Osteocyte (in vitro differentiated cells): Measurements from ENCODE around the gene ADAM8. TPM values are rescaled to one million over a fixed set of nuclear protein-coding genes. Genes with fewer than 3 reads are reported as not detected.

Experiments
- DNase-seq: peaks from one replicate; pipeline ENCODE4 v3.0.0; 2021; ENCODE audit warnings: mixed read lengths; ENCODE audit not compliant: unreplicated experiment; ENCODE audit errors: extremely low spot score
- H3K27ac Mint-ChIP-seq: one replicate; pipeline ENCODE4 v1.8.0; 2021; ENCODE audit warnings: mild to moderate bottlenecking, mixed read lengths; ENCODE audit not compliant: unreplicated experiment
- H3K27me3 Mint-ChIP-seq: one replicate; pipeline ENCODE4 v1.8.0; 2021; ENCODE audit warnings: mixed read lengths; ENCODE audit not compliant: unreplicated experiment
- H3K36me3 Mint-ChIP-seq: one replicate; pipeline ENCODE4 v1.8.0; 2021; ENCODE audit warnings: mixed read lengths; ENCODE audit not compliant: unreplicated experiment
- H3K4me1 Mint-ChIP-seq: one replicate; pipeline ENCODE4 v1.8.0; 2021; ENCODE audit warnings: mixed read lengths; ENCODE audit not compliant: unreplicated experiment
- H3K4me3 Mint-ChIP-seq: one replicate; pipeline ENCODE4 v1.8.0; 2021; ENCODE audit warnings: mild to moderate bottlenecking, moderate library complexity, mixed read lengths; ENCODE audit not compliant: unreplicated experiment
- H3K9me3 Mint-ChIP-seq: one replicate; pipeline ENCODE4 v1.8.0; 2021; ENCODE audit warnings: mixed read lengths; ENCODE audit not compliant: unreplicated experiment
- total RNA-seq: library from RNA; stranded (reverse); gene quantifications from 2 replicates; pipeline ENCODE4 v1.2.1, GENCODE V29; 2021
- TF ChIP-seq, protein P1 (sequence below): fragments of 200-600 bp; sonication (generic); IDR thresholded peaks from 2 replicates; pipeline ENCODE4 v1.5.0; 2021; ENCODE audit warnings: antibody characterized with exemption, mild to moderate bottlenecking, moderate library complexity

ADAM8 gene
- total RNA-seq, 1 donor from 2014 or later = 2.9 TPM

GRCh38 chr10:133294189-133294588, 17.5 kb upstream of the ADAM8 start:
- Mint-ChIP-seq H3K4me1 (peaks cover 13% of the 10 kb centered on the region), H3K36me3 (peaks cover 42% of the 10 kb centered on the region), H3K9me3 (no peaks in the 10 kb centered on the region), H3K27me3 (no peaks in the 10 kb centered on the region), H3K4me3 (no peak overlapping the region), H3K27ac (no peak overlapping the region)
- TF ChIP-seq, protein P1, sequence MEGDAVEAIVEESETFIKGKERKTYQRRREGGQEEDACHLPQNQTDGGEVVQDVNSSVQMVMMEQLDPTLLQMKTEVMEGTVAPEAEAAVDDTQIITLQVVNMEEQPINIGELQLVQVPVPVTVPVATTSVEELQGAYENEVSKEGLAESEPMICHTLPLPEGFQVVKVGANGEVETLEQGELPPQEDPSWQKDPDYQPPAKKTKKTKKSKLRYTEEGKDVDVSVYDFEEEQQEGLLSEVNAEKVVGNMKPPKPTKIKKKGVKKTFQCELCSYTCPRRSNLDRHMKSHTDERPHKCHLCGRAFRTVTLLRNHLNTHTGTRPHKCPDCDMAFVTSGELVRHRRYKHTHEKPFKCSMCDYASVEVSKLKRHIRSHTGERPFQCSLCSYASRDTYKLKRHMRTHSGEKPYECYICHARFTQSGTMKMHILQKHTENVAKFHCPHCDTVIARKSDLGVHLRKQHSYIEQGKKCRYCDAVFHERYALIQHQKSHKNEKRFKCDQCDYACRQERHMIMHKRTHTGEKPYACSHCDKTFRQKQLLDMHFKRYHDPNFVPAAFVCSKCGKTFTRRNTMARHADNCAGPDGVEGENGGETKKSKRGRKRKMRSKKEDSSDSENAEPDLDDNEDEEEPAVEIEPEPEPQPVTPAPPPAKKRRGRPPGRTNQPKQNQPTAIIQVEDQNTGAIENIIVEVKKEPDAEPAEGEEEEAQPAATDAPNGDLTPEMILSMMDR = no peak
- no peak for DNase-seq

DNA sequence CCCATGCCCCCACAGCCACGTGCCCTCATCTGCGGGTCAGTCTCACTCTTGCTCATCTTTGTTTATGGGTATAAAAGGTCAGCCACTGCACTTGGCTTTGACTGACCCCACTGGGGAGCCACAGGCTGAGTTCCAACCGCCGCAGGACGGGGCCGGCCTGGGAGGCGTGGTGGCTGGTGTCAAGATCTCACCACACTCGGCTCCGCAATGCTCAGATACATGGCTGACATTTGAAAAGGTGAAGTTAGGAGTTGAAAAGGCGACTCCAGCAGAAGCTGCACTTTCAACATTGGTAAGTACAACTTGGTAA, 17.1 kb upstream of the ADAM8 start:
- Mint-ChIP-seq H3K9me3 (no peaks in the 10 kb centered on the region), H3K4me3 (no peak overlapping the region), H3K4me1 (peaks cover 13% of the 10 kb centered on the region), H3K36me3 (peaks cover 42% of the 10 kb centered on the region), H3K27me3 (no peaks in the 10 kb centered on the region), H3K27ac (no peak overlapping the region)
- TF ChIP-seq, protein P1 = no peak
- no peak for DNase-seq

- H3K36me3 Mint-ChIP-seq = peaks cover 40% of the 10 kb centered on the region
- no peak for DNase-seq
- H3K4me3 Mint-ChIP-seq = no peak overlapping the region
- TF ChIP-seq, protein P1 = no peak
- no peaks in the 10 kb centered on the region for H3K9me3 Mint-ChIP-seq
- peaks cover 13% of the 10 kb centered on the region for H3K4me1 Mint-ChIP-seq
- no peak overlapping the region for H3K27ac Mint-ChIP-seq
- H3K27me3 Mint-ChIP-seq = no peaks in the 10 kb centered on the region
Measured at GRCh38 chr10:133292919-133293809, 16.5 kb upstream of the ADAM8 start.

- TF ChIP-seq, protein P1 = no peak
- DNase-seq = no peak
- H3K4me1 Mint-ChIP-seq = peaks cover 13% of the 10 kb centered on the region
- no peaks in the 10 kb centered on the region for H3K9me3 Mint-ChIP-seq
- H3K4me3 Mint-ChIP-seq = no peak overlapping the region
- H3K27me3 Mint-ChIP-seq = no peaks in the 10 kb centered on the region
- H3K27ac Mint-ChIP-seq = no peak overlapping the region
- peaks cover 51% of the 10 kb centered on the region for H3K36me3 Mint-ChIP-seq
Measured at GRCh38 chr10:133289761-133290160, 13.1 kb upstream of the ADAM8 start.

GRCh38 chr10:133287832-133288500, 11.3 kb upstream of the ADAM8 start:
- TF ChIP-seq, protein P1 = no peak
- Mint-ChIP-seq H3K27me3 (no peaks in the 10 kb centered on the region), H3K4me3 (no peak overlapping the region), H3K27ac (no peak overlapping the region), H3K9me3 (no peaks in the 10 kb centered on the region), H3K36me3 (peaks cover 54% of the 10 kb centered on the region), H3K4me1 (peaks cover 4% of the 10 kb centered on the region)
- no peak for DNase-seq
